ENCODE data around the gene BPIFB2.
"Not testable (repeated sequence)": the region's sequence is repeated elsewhere in the genome, so short reads cannot be mapped to it uniquely, and the experiment has no call there.

BPIFB2 gene

GRCh38 chr20:32969356-32970114 lies 38.0 kb upstream of the BPIFB2 start:
- in situ Hi-C loops (cut with HindIII; ENCODE audit: low pct_ligation_motif_present, low pct_unique_long_range_greater_than_20kb, low sequenced_read_pairs), result no loop called here
- no peak for DNase-seq

- in situ Hi-C loops (cut with HindIII; ENCODE audit: low pct_ligation_motif_present, low pct_unique_long_range_greater_than_20kb, low sequenced_read_pairs), result no loop called here
- DNase-seq, result no peak
Observed at GRCh38 chr20:32970115-32970972, 37.2 kb upstream of the BPIFB2 start.

GRCh38 chr20:32970973-32971300 lies 36.6 kb upstream of the BPIFB2 start:
- in situ Hi-C loops (cut with HindIII; ENCODE audit: low pct_ligation_motif_present, low pct_unique_long_range_greater_than_20kb, low sequenced_read_pairs), result no loop called here
- DNase-seq, result no peak

DNA sequence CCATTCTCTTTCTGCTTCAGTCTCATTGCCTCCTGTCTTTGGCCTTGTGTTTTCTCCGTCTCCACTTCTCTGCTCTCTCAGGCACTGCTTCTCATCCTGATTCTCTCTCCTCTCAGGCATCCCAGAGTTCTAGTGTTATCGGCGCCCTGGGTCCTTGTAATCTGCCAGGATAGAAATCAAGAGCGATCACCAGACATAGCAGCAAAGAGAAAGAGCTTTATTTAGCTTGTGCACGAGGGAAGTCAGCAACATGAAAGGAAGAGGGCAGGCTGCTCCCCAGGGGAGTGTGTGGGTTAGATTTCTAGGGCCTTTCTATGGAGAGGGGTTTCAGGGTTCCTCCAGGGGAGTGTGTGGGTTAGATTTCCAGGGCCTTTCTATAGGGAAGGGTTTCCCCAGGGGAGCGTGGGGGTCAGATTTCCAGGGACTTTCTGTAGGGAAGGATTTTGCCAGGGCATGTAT lies 35.8 kb upstream of the BPIFB2 start:
- DNase-seq, result no peak
- in situ Hi-C loops (cut with HindIII; ENCODE audit: low pct_ligation_motif_present, low pct_unique_long_range_greater_than_20kb, low sequenced_read_pairs), result no loop called here

DNA sequence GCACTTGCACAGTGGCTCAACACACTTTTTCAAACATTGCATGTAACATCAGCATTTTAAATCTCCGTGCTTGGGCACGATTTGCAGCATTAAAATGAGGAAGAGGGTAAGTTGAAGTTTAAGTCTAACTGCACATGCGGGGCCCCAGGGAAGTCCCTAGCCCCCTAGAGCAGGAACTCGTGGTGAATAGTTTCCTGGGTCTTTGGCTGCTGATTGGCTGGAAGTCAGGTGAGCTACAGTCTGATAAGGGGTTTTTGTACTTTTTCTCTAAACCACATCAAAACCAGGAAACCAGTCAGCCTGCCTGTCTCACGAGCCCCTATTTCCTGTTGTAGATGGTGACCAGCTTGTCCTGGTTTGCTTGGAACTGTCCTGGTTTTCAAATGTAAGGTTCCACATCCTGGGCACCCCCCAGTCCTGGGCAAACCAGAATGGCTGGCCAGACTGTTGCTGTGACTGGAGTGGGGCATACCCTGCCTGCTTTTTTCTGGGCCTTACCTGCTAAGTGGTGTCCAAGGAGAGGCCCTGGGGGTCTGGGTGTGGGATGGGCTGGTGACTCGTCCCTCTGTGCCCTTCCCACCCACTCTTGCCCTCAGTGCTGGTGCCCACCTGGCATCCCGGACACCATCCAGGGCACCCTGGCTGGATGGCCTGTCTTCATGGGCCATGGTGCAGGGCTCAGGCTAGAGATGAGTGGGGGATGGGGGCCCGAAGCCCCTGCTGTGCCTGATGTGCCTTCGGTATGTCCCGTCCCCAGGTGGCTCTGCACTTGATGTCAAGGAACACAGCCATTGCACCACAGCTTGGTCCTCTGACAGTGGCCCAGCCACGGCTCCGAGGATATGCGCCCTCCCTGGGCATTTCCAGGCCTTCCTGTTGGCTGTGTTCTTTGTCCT lies 35.1 kb upstream of the BPIFB2 start:
- in situ Hi-C loops (cut with HindIII; ENCODE audit: low pct_ligation_motif_present, low pct_unique_long_range_greater_than_20kb, low sequenced_read_pairs), result no loop called here
- no peak for DNase-seq

DNA sequence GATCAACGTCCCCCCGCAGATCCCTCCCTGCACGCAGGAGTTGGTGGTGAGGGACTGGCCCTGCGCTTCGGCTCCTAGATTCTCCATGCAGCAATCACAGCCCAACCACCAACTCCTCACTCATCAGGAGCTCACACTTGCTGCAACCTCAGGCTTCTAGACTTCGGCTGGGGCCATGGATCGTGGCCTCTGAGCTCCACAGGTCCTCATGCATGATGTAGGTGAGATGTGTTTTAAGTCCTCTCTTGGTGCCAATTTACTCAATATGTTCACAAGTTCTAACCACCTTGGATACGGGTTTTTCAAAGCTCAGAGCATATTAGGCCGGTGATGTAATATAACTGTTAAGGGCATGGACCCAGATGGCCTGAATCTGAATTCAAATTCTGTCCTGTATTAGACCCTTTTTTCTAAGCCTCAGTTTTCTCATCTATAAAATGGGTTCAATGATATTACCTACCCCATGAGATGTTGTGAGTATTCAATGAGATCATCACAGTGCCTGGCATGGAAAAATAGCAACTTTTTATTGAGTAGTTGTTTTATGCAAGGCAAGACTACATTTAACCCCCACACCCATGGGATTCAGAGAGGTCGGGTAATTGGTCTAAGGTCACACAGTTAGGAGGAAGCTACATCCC lies 34.3 kb upstream of the BPIFB2 start:
- in situ Hi-C loops (cut with HindIII; ENCODE audit: low pct_ligation_motif_present, low pct_unique_long_range_greater_than_20kb, low sequenced_read_pairs), result no loop called here
- DNase-seq, result no peak

DNA sequence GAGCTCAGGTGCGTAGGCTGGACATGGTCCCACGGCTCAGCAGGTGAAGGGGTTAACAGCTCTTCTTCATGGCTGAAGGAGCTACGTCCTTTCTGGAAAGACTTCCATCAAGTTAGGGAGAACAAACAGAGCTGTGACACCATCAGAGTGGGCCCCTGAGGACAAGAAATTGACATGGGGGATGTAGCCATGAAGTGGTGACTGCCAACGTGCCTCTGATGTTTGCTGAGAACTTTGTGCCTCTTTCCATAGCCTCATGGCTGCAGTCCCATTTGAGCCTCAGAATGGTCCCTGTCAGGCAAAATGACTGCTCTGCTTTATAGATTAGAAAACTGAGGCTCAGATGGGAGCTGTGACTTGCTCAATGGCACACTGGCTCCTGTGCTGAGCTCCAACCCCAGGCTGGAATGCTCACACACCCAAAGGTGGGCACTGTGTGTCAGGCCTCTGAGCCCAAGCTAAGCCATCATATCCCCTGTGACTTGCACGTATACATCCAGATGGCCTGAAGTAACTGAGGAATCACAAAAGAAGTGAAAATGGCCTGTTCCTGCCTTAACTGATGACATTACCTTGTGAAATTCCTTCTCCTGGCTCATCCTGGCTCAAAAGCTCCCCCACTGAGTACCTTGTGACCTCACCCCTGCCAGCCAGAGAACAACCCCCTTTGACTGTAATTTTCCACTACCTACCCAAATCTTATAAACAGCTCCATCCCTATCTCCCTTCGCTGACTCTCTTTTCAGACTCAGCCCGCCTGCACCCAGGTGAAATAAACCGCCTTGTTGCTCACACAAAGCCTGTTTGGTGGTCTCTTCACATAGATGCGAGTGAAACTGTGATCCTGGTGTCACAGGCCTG lies 33.1 kb upstream of the BPIFB2 start:
- in situ Hi-C loops (cut with HindIII; ENCODE audit: low pct_ligation_motif_present, low pct_unique_long_range_greater_than_20kb, low sequenced_read_pairs); DNase-seq: not testable (repeated sequence)

GRCh38 chr20:32975121-32975520 lies 32.4 kb upstream of the BPIFB2 start:
- in situ Hi-C loops (cut with HindIII; ENCODE audit: low pct_ligation_motif_present, low pct_unique_long_range_greater_than_20kb, low sequenced_read_pairs); DNase-seq: not testable (repeated sequence)

- in situ Hi-C loops (cut with HindIII; ENCODE audit: low pct_ligation_motif_present, low pct_unique_long_range_greater_than_20kb, low sequenced_read_pairs), result no loop called here
- no peak for DNase-seq
Observed at GRCh38 chr20:32975698-32976674, 31.5 kb upstream of the BPIFB2 start.

- DNase-seq, result no peak
- in situ Hi-C loops (cut with HindIII; ENCODE audit: low pct_ligation_motif_present, low pct_unique_long_range_greater_than_20kb, low sequenced_read_pairs), result no loop called here
Observed at GRCh38 chr20:32976746-32977145, 30.8 kb upstream of the BPIFB2 start.

DNA sequence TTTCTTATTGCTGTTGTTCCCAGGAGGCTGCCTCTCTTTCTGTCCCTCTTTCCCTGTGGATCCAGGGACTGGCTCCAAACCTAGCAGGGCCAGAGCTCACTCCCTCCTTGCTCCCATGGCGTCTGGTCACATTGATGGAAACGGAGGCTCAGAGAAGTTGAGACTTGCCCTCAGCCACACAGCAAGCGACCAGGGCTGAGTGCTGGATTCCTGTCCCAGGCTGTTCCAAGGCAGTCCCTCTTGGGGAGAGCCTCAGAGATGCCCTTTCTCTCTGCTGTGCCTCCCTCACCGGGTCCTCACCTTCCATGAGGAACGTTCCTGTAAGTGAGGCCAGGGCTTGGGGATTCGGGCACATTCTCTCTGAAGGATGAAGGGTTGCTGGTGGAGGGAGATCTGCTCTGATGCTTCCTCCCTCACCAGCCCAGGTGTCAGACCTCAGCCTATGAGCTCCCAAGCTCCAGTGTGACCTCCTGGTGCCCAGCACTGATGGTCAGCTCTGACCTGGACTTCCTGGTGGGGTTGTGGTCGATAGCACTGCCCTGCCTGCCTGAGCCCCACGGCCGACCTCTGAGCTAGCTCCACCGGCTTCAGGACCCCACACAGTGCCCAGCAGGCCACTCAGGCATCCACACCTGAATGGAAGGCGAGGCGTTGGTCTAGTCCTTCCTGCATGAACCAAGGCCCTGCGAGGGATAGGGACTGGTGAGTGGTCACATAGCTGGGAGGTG lies 30.1 kb upstream of the BPIFB2 start:
- in situ Hi-C loops (cut with HindIII; ENCODE audit: low pct_ligation_motif_present, low pct_unique_long_range_greater_than_20kb, low sequenced_read_pairs), result no loop called here
- no peak for DNase-seq

DNA sequence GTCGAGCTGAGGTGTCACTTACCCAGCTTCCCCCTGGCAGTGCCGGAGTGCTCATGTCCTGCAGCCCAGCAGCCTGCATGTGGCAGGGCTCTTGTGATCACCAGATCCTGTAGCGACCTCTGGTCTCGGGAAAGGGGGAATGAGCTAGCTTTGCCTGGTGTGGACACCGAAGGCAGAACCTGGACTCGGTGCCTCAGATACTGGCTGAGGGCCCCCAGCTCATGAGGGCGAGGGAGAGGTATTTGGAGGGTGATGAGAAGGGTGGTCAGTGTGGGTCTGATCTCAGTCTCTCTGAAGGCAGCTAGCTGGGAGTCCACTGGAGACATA lies 29.5 kb upstream of the BPIFB2 start:
- in situ Hi-C loops (cut with HindIII; ENCODE audit: low pct_ligation_motif_present, low pct_unique_long_range_greater_than_20kb, low sequenced_read_pairs), result no loop called here
- DNase-seq, result no peak

- in situ Hi-C loops (cut with HindIII; ENCODE audit: low pct_ligation_motif_present, low pct_unique_long_range_greater_than_20kb, low sequenced_read_pairs), result no loop called here
- DNase-seq, result no peak
Observed at GRCh38 chr20:32979201-32979998, 28.1 kb upstream of the BPIFB2 start.

- DNase-seq, result no peak
- in situ Hi-C loops (cut with HindIII; ENCODE audit: low pct_ligation_motif_present, low pct_unique_long_range_greater_than_20kb, low sequenced_read_pairs), result no loop called here
Observed at GRCh38 chr20:32980131-32980941, 27.2 kb upstream of the BPIFB2 start.

DNA sequence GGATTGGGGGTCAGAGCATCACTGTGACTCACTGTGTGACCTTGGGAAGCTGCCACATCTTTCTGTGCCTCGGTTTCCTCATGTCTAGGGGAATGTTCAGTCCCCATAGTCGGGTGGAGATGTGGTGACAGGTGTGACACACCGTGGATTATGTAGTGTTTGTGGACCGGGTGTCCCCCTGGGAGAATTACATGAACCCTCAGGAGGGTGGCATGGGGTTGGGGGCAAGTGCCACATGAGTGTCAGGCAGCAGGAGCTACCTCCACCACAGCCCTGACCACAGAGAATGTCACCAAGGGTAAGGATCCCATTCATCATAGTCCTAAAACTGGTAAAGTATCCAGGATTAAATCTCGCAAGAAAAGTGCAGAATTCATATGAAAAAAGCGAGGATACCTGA lies 26.5 kb upstream of the BPIFB2 start:
- in situ Hi-C loops (cut with HindIII; ENCODE audit: low pct_ligation_motif_present, low pct_unique_long_range_greater_than_20kb, low sequenced_read_pairs), result no loop called here
- DNase-seq, result no peak
